Endothelial cell of umbilical vein (primary cell): ENCODE data around the gene RASSF10. TPM values are rescaled to one million over a fixed set of nuclear protein-coding genes. Genes with fewer than 3 reads are reported as not detected.

ENCODE experiments used
- BruUV-seq: library from RNA; stranded (reverse); fragments of 400-500 nt; replicated peaks from 2 replicates; lab custom pipeline; 2021; lab: Mats Ljungman, UMichigan
- CTCF ChIA-PET: fragments of 300-600, 350-600 bp; sonication (Branson Sonifier 250); formaldehyde crosslinking; loops from one replicate; lab custom pipeline; 2021; ENCODE audit warnings: antibody characterized with exemption, inconsistent platforms; lab: Charles Lee
- POLR2A ChIA-PET: fragments of 300-600, 350-600 bp; sonication (Branson Sonifier 250); formaldehyde crosslinking; loops from one replicate; lab custom pipeline; 2021; ENCODE audit warnings: antibody characterized with exemption, inconsistent platforms; lab: Charles Lee
- DNase-seq: peaks from one replicate; pipeline ENCODE4 v3.0.0-alpha.2; 2011; ENCODE audit warnings: low read depth, low spot score
- FAIRE-seq: peaks from 2 replicates; lab custom pipeline; 2011; peaks lifted over from hg19 to GRCh38; lab: Jason Lieb, UNC
- H2AFZ ChIP-seq: 2 replicates; pipeline ENCODE4 v1.6.0; 2012; ENCODE audit warnings: low read depth, low read length, control low read depth, inconsistent platforms
- H3K27ac ChIP-seq: 2 replicates; pipeline ENCODE4 v1.5.1; 2011; ENCODE audit warnings: low read depth, mild to moderate bottlenecking, control low read depth, low read length, moderate library complexity; ENCODE audit not compliant: insufficient read depth
- H3K27me3 ChIP-seq, 2 experiments: 2 replicates each; pipeline versions ENCODE4 v1.6.0 to v1.6.1; 2011; ENCODE audit warnings: low read length in 2 of 2, mixed read lengths in 1 of 2; ENCODE audit not compliant: control insufficient read depth in 2 of 2, insufficient read depth in 2 of 2
- H3K36me3 ChIP-seq, 2 experiments: 2 replicates in 1 of 2; 3 replicates in 1 of 2; pipeline ENCODE4 v1.5.1; 2011; ENCODE audit warnings: low read length in 2 of 2, mild to moderate bottlenecking in 1 of 2, moderate library complexity in 1 of 2; ENCODE audit not compliant: control insufficient read depth in 2 of 2, insufficient read depth in 2 of 2; ENCODE audit errors: extremely low read depth in 1 of 2
- H3K4me1 ChIP-seq: 3 replicates; pipeline ENCODE4 v1.5.1; 2011; ENCODE audit warnings: mild to moderate bottlenecking, low read length; ENCODE audit not compliant: control insufficient read depth, insufficient read depth; ENCODE audit errors: extremely low read depth
- H3K4me2 ChIP-seq: 2 replicates; pipeline ENCODE4 v1.6.1; 2011; ENCODE audit warnings: low read length, control low read depth, mixed read lengths; ENCODE audit not compliant: insufficient read depth
- H3K4me3 ChIP-seq, 3 experiments: fragments of 200-600 bp in 1 of 3; sonication (generic), shearing (Covaris generic) in 1 of 3; replicated peaks in 1 of 3; 2 replicates each; pipeline ENCODE4 v1.5.1; 2011 to 2016; ENCODE audit warnings: control low read depth in 3 of 3, low read length in 3 of 3, mild to moderate bottlenecking in 2 of 3, inconsistent platforms in 1 of 3, low read depth in 1 of 3, moderate library complexity in 1 of 3; ENCODE audit not compliant: insufficient read depth in 1 of 3
- H3K79me2 ChIP-seq: 2 replicates; pipeline ENCODE4 v1.6.0; 2012; ENCODE audit warnings: low read length, inconsistent platforms; ENCODE audit not compliant: control insufficient read depth, insufficient read depth
- H3K9ac ChIP-seq: replicated peaks from 2 replicates; pipeline ENCODE3; 2011; ENCODE audit warnings: low read length, control low read depth; ENCODE audit not compliant: insufficient read depth; ENCODE audit errors: extremely low read depth
- H3K9me1 ChIP-seq: replicated peaks from 3 replicates; pipeline ENCODE4 v1.6.0; 2011; ENCODE audit warnings: mild to moderate bottlenecking, low read length; ENCODE audit not compliant: control insufficient read depth, insufficient read depth; ENCODE audit errors: extremely low read depth
- H3K9me3 ChIP-seq: replicated peaks from 2 replicates; pipeline ENCODE4 v1.5.1; 2012; ENCODE audit warnings: low read length, inconsistent platforms; ENCODE audit not compliant: control insufficient read depth, insufficient read depth
- H4K20me1 ChIP-seq: replicated peaks from 2 replicates; pipeline ENCODE3; 2011; ENCODE audit warnings: mild to moderate bottlenecking, low read length; ENCODE audit not compliant: control insufficient read depth, insufficient read depth; ENCODE audit errors: extremely low read depth
- CTCF ChIP-seq, 2 donors: IDR thresholded peaks; 1 replicate in 1 of 2; 2 replicates in 1 of 2; pipeline ENCODE4 v1.5.1; 2011; ENCODE audit warnings: low read length in 2 of 2, mild to moderate bottlenecking in 2 of 2, moderate library complexity in 2 of 2, control low read depth in 1 of 2, inconsistent platforms in 1 of 2, low read depth in 1 of 2; ENCODE audit not compliant: insufficient read depth in 1 of 2; ENCODE audit errors: extremely low read depth in 1 of 2
- EZH2 ChIP-seq: IDR thresholded peaks from 2 replicates; pipeline ENCODE4 v1.6.1; 2012; ENCODE audit warnings: borderline replicate concordance, low read depth, mild to moderate bottlenecking, moderate library complexity, low read length, inconsistent platforms; ENCODE audit not compliant: severe bottlenecking
- FOS ChIP-seq: IDR thresholded peaks from 2 replicates; pipeline ENCODE4 v1.6.1; 2011; ENCODE audit warnings: mild to moderate bottlenecking, low read length, moderate library complexity, borderline replicate concordance; ENCODE audit not compliant: insufficient read depth
- GATA2 ChIP-seq: IDR thresholded peaks from 2 replicates; pipeline ENCODE4 v1.7.0; 2011; ENCODE audit warnings: low read depth, mild to moderate bottlenecking, moderate library complexity, mixed read lengths, low read length; ENCODE audit not compliant: insufficient read length, insufficient read depth
- JUN ChIP-seq: IDR thresholded peaks from 2 replicates; pipeline ENCODE4 v1.6.1; 2011; ENCODE audit warnings: borderline replicate concordance, low read depth; ENCODE audit not compliant: insufficient read length, insufficient read depth
- MAX ChIP-seq: IDR thresholded peaks from 2 replicates; pipeline ENCODE4 v1.6.1; 2011; ENCODE audit not compliant: insufficient read depth, insufficient read length
- MYC ChIP-seq: IDR thresholded peaks from one replicate; pipeline ENCODE4 v1.6.1; 2011; ENCODE audit warnings: mild to moderate bottlenecking, low read depth, low read length
- POLR2A ChIP-seq: IDR thresholded peaks from 2 replicates; pipeline ENCODE4 v1.6.1; 2012; ENCODE audit warnings: low read depth, mild to moderate bottlenecking, control low read depth, low read length
- POLR2AphosphoS5 ChIP-seq: IDR thresholded peaks from 2 replicates; pipeline ENCODE4 v1.6.1; 2012; ENCODE audit warnings: low read depth, mild to moderate bottlenecking, control low read depth, low read length, moderate library complexity; ENCODE audit not compliant: insufficient read depth
- dilution Hi-C: fragments of 300-500 bp; cut with MboI; formaldehyde crosslinking; loops from one replicate; pipeline ENCODE4 v1.15.0; 2019; ENCODE audit warnings: low sequenced_read_pairs; ENCODE audit not compliant: extremely low pct_ligation_motif_present
- intact Hi-C: fragments of 100-400 bp; cut with micrococcal nuclease; formaldehyde crosslinking; loops from one replicate; pipeline ENCODE4 v1.10.0; 2022
- polyA plus RNA-seq, 4 experiments: library from polyadenylated mRNA; depleted of rRNA in 3 of 4; stranded (reverse) in 3 of 4; unstranded in 1 of 4; fragments of >200 nt; gene quantifications; 2 replicates each; pipeline versions ENCODE4 v1.2.1 to v1.2.3, GENCODE V29; 2011 to 2012; ENCODE audit warnings: missing spikeins in 1 of 4
- total RNA-seq: library from RNA; stranded (reverse); gene quantifications from 2 replicates; pipeline ENCODE4 v1.2.3, GENCODE V29; 2021

Gene RASSF10
- total and polyA plus RNA-seq, 2 donors (not counting 3 experiments of a cell fraction or from before 2014, with no cell fraction given) = 0.03 TPM; not detected in 1

GRCh38 chr11:12971955-12972354 is 37.2 kb upstream of the RASSF10 start:
- no peaks in the 10 kb centered on the region for H4K20me1 ChIP-seq
- no peak overlapping the region for H3K4me2 ChIP-seq
- no peaks in the 10 kb centered on the region for H3K4me1 ChIP-seq
- peaks cover 21% of the 10 kb centered on the region in 2 experiments for H3K27me3 ChIP-seq
- no peak overlapping the region for H3K4me3 ChIP-seq
- TF ChIP-seq POLR2A = no peak
- TF ChIP-seq CTCF (IDR thresholded peaks at IDR 0.05; ENCODE audit: extremely low read depth in 1 of 2, insufficient read depth in 1 of 2, low read depth in 1 of 2, low read length in 2 of 2) = no peak
- TF ChIP-seq FOS = no peak
- TF ChIP-seq GATA2 = no peak
- no peak for TF ChIP-seq JUN
- no peak for TF ChIP-seq POLR2AphosphoS5
- no peak for TF ChIP-seq EZH2
- TF ChIP-seq MYC = no peak
- TF ChIP-seq MAX = no peak
- H3K9me1 ChIP-seq = no peaks in the 10 kb centered on the region
- no peaks in the 10 kb centered on the region for H3K36me3 ChIP-seq
- H3K27ac ChIP-seq = no peak overlapping the region
- intact Hi-C loops = no loop called here
- no peak overlapping the region for H2AFZ ChIP-seq
- H3K9ac ChIP-seq = no peak overlapping the region
- no TSS peak for BruUV-seq
- H3K9me3 ChIP-seq = no peaks in the 10 kb centered on the region
- ChIA-PET CTCF (interaction anchor here (0.8 to 3.7 kb wide), 4 partner anchors 9 to 181 kb away, joined by 3 to 40 read pairs (median 4); no protein-coding TSS in a partner anchor), POLR2A (interaction anchor here (0.6 kb wide), 1 partner anchor 188 kb away, joined by 3 read pairs; no protein-coding TSS in a partner anchor)
- FAIRE-seq (no peak), DNase-seq (no peak)
- dilution Hi-C loops = loop anchor here (25.0 kb wide), 1 partner anchor 190 kb away; no protein-coding TSS in a partner anchor
- no peaks in the 10 kb centered on the region for H3K79me2 ChIP-seq
